ENCODE data around the gene INAFM2.

DNA sequence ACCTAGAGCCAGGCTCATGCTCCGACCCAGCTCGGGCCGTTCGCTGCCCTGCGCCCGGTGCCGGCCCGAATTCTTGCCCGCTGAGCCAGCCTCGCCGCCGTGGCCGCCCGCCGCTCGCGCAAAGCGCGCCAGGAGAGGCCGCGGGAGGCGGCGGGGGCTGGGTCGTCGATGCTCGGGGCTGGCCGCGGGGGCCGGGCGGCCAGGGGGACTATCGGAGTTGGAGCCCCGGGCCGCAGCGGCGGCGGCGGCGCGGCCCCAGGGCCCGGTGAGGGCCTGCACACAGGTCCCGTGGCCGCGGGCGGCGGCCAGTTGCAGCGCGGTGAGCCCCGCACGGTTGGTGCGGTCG, 41.7 kb upstream of the INAFM2 start:
- TF ChIP-seq, protein P1, sequence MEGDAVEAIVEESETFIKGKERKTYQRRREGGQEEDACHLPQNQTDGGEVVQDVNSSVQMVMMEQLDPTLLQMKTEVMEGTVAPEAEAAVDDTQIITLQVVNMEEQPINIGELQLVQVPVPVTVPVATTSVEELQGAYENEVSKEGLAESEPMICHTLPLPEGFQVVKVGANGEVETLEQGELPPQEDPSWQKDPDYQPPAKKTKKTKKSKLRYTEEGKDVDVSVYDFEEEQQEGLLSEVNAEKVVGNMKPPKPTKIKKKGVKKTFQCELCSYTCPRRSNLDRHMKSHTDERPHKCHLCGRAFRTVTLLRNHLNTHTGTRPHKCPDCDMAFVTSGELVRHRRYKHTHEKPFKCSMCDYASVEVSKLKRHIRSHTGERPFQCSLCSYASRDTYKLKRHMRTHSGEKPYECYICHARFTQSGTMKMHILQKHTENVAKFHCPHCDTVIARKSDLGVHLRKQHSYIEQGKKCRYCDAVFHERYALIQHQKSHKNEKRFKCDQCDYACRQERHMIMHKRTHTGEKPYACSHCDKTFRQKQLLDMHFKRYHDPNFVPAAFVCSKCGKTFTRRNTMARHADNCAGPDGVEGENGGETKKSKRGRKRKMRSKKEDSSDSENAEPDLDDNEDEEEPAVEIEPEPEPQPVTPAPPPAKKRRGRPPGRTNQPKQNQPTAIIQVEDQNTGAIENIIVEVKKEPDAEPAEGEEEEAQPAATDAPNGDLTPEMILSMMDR (IDR thresholded peaks at IDR 0.05): no peak
- no peak for TF ChIP-seq EP300 (IDR thresholded peaks at IDR 0.05)
- TF ChIP-seq POLR2A (IDR thresholded peaks at IDR 0.05): no peak

Measured in ovary (tissue), 3 donors.